ENCODE data around the gene ARHGAP31. TPM values are rescaled to one million over a fixed set of nuclear protein-coding genes. Genes with fewer than 3 reads are reported as not detected.

The ARHGAP31 gene
- total RNA-seq, 1 experiment from 2014 or later = 7.2 TPM

- no peak for TF ChIP-seq IRF1 (CRISPR knock-in tag; IDR thresholded peaks at IDR 0.05)
- TF ChIP-seq, protein P1, sequence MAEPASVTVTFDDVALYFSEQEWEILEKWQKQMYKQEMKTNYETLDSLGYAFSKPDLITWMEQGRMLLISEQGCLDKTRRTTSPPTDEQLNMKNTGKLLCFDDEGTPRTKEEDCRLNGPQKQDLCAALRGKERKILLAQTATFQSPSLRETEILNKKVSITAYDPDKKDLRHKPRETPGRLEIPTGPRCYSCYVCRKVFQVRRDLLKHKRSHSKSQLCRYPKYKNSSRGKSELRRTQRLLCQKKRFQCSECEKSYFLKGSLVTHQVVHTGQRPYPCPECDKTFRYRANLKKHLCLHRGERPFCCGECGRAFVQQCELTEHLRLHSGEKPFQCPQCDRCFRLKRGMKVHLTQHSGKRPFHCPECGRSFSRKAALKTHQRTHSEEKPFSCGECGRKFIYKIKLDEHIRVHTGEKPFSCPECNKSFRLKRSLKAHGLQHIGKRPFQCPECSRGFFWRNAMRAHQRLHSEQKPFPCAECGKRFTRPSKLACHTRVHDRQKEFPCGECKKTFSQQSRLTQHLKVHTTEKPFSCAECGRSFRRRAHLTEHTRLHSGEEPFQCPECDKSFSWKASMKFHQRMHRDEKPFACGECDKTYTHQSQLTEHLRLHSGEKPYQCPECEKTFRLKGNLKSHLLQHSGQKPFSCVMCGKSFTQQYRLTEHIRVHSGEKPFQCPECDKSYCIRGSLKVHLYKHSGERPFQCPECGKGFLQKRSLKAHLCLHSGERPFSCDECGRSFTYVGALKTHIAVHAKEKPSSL (CRISPR knock-in tag; conservative IDR thresholded peaks at IDR 0.05) = no peak
- no peak for TF ChIP-seq NR2C2 (CRISPR knock-in tag; IDR thresholded peaks at IDR 0.05)
Measured at GRCh38 chr3:119292666-119293065, 1.5 kb upstream of the ARHGAP31 start (continued).

GRCh38 chr3:119293105-119293870 lies 895 bp upstream of the ARHGAP31 start:
- H3K36me3 Mint-ChIP-seq = no peaks in the 10 kb centered on the region
- TF ChIP-seq JUN (CRISPR knock-in tag; IDR thresholded peaks at IDR 0.05) (no peak), PRRX2 (CRISPR knock-in tag; IDR thresholded peaks at IDR 0.05) (no peak), FOXP4 (CRISPR knock-in tag; IDR thresholded peaks at IDR 0.05) (no peak), MYBL2 (CRISPR knock-in tag; IDR thresholded peaks at IDR 0.05) (no peak), ESRRA (CRISPR knock-in tag; IDR thresholded peaks at IDR 0.05; ENCODE audit: borderline replicate concordance) (no peak), ZNF219 (CRISPR knock-in tag; IDR thresholded peaks at IDR 0.05; ENCODE audit: borderline replicate concordance) (no peak), JAZF1 (CRISPR knock-in tag; IDR thresholded peaks at IDR 0.05) (no peak), ATF6 (CRISPR knock-in tag; IDR thresholded peaks at IDR 0.05) (no peak), EMX1 (CRISPR knock-in tag; IDR thresholded peaks at IDR 0.05) (no peak), FOXP1 (CRISPR knock-in tag; IDR thresholded peaks at IDR 0.05; ENCODE audit: borderline replicate concordance) (no peak), ZSCAN18 (CRISPR knock-in tag; IDR thresholded peaks at IDR 0.05) (no peak), ZNF232 (CRISPR knock-in tag; IDR thresholded peaks at IDR 0.05) (no peak)
- TF ChIP-seq, protein P2, sequence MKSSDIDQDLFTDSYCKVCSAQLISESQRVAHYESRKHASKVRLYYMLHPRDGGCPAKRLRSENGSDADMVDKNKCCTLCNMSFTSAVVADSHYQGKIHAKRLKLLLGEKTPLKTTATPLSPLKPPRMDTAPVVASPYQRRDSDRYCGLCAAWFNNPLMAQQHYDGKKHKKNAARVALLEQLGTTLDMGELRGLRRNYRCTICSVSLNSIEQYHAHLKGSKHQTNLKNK (CRISPR knock-in tag; IDR thresholded peaks at IDR 0.05) = no peak
- TF ChIP-seq, protein P3, sequence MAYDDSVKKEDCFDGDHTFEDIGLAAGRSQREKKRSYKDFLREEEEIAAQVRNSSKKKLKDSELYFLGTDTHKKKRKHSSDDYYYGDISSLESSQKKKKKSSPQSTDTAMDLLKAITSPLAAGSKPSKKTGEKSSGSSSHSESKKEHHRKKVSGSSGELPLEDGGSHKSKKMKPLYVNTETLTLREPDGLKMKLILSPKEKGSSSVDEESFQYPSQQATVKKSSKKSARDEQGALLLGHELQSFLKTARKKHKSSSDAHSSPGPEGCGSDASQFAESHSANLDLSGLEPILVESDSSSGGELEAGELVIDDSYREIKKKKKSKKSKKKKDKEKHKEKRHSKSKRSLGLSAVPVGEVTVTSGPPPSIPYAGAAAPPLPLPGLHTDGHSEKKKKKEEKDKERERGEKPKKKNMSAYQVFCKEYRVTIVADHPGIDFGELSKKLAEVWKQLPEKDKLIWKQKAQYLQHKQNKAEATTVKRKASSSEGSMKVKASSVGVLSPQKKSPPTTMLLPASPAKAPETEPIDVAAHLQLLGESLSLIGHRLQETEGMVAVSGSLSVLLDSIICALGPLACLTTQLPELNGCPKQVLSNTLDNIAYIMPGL (CRISPR knock-in tag; IDR thresholded peaks at IDR 0.05) = no peak
- TF ChIP-seq, protein P4, sequence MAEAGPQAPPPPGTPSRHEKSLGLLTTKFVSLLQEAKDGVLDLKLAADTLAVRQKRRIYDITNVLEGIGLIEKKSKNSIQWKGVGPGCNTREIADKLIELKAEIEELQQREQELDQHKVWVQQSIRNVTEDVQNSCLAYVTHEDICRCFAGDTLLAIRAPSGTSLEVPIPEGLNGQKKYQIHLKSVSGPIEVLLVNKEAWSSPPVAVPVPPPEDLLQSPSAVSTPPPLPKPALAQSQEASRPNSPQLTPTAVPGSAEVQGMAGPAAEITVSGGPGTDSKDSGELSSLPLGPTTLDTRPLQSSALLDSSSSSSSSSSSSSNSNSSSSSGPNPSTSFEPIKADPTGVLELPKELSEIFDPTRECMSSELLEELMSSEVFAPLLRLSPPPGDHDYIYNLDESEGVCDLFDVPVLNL (CRISPR knock-in tag; IDR thresholded peaks at IDR 0.05; ENCODE audit: borderline replicate concordance, low read depth) = no peak
- TF ChIP-seq, protein P5, sequence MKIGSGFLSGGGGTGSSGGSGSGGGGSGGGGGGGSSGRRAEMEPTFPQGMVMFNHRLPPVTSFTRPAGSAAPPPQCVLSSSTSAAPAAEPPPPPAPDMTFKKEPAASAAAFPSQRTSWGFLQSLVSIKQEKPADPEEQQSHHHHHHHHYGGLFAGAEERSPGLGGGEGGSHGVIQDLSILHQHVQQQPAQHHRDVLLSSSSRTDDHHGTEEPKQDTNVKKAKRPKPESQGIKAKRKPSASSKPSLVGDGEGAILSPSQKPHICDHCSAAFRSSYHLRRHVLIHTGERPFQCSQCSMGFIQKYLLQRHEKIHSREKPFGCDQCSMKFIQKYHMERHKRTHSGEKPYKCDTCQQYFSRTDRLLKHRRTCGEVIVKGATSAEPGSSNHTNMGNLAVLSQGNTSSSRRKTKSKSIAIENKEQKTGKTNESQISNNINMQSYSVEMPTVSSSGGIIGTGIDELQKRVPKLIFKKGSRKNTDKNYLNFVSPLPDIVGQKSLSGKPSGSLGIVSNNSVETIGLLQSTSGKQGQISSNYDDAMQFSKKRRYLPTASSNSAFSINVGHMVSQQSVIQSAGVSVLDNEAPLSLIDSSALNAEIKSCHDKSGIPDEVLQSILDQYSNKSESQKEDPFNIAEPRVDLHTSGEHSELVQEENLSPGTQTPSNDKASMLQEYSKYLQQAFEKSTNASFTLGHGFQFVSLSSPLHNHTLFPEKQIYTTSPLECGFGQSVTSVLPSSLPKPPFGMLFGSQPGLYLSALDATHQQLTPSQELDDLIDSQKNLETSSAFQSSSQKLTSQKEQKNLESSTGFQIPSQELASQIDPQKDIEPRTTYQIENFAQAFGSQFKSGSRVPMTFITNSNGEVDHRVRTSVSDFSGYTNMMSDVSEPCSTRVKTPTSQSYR (CRISPR knock-in tag; IDR thresholded peaks at IDR 0.05) = no peak
- ChIA-PET POLR2A (interaction anchor here (1.1 to 2.2 kb wide), 3 partner anchors 29 to 52 kb away, joined by 3 to 8 read pairs (median 7); partner anchors contain the start of gene B4GALT4), CTCF (interaction anchor here (0.5 to 1.6 kb wide), 5 partner anchors 60 to 474 kb away, joined by 3 to 4 read pairs (median 4); no protein-coding TSS in a partner anchor)
- peaks cover 4% of the 10 kb centered on the region for H3K9me3 Mint-ChIP-seq
- H3K4me1 Mint-ChIP-seq = peaks cover 34% of the 10 kb centered on the region
- peaks cover 13% of the 10 kb centered on the region for H3K27me3 Mint-ChIP-seq (ENCODE audit: low read depth)
- DNase-seq (ENCODE audit: low spot score) (peak; percentile 40), ATAC-seq (peak; percentile 63)
- H3K4me3 Mint-ChIP-seq = peak overlapping the region; percentile 81
- H3K27ac Mint-ChIP-seq = no peak overlapping the region

Data from WTC11 (cell line).